ENCODE data around the gene CHID1. TPM values are rescaled to one million over a fixed set of nuclear protein-coding genes. Genes with fewer than 3 reads are reported as not detected.

CHID1 gene
- polyA plus RNA-seq, 3 donors from 2014 or later, result 52.2 to 74.6 (median 67.4) TPM

DNA sequence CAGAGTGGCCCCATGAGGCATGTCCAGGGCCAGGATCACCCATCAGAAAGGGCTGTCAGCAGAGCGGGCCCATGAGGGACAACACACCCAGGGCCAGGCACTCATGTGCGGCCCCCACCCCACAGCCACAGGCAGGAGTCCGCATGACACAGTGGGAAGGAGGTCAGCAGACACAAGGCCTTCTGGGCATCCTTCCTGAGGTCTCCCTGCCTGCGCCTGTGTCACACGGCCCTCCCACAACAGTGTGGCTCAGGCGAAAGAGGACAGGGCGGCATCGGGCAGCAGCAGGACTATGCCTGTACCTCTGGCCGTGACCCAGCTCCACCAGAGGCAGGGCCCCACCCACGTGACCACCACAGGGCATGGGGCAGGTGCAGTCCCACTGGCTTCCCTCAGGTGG is 27.1 kb downstream of the CHID1 start:
- Mint-ChIP-seq H3K4me1 (no peaks in the 10 kb centered on the region), H3K27me3 (ENCODE audit: low read depth in 3 of 3) (peaks cover 0 to 2% (median 0%) of the 10 kb centered on the region in 3 donors), H3K36me3 (peaks cover 9 to 16% (median 9%) of the 10 kb centered on the region in 3 donors), H3K27ac (no peak overlapping the region), H3K9me3 (no peaks in the 10 kb centered on the region), H3K4me3 (no peak overlapping the region)
- DNase-seq, result no peak

DNA sequence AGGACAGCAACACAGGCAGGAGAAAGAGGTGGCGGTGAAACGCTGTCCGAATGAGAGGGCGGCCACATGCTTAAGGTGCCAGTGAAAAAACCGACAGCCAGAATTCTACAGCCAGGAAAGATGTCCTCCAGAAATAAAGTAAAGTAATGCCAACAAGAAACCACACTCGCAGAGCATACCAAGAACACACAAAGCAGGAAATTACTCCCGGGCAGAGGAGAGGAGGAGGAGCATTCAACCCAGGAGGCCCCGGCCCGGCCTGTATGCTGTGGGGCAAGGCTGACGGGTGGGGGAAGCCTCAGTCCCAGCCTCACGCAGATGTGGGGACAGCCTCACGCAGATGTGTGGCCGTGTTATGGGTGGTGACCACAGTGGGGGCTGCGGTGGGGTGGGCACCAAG is 28.0 kb downstream of the CHID1 start:
- H3K27ac Mint-ChIP-seq, result peak overlapping the region in 1 of 6 donors; percentile 40
- H3K27me3 Mint-ChIP-seq (ENCODE audit: low read depth in 3 of 3), result peaks cover 0 to 2% (median 0%) of the 10 kb centered on the region in 3 donors
- H3K36me3 Mint-ChIP-seq, result peaks cover 9 to 16% (median 9%) of the 10 kb centered on the region in 3 donors
- no peaks in the 10 kb centered on the region for H3K9me3 Mint-ChIP-seq
- H3K4me3 Mint-ChIP-seq, result no peak overlapping the region
- no peak for DNase-seq
- H3K4me1 Mint-ChIP-seq, result no peaks in the 10 kb centered on the region

DNA sequence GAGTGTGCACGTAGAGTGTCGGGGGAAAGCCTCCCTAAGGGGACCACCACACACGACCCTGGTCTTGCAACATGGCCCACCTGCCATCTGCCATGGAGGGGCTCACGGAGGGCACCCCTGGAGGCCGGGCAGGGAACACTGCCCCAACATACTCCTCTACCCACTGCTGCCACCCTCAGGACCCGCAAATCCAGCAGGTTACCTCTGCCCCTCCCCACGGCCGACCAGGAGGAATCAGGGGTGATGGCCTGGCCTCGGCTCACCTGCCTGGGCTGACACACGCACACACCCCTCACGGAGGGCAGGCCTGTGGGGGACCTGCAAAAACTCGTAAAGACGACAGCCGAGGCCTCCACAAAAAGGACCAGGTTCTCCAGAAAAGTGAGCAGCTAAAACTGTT is 30.2 kb downstream of the CHID1 start:
- H3K36me3 Mint-ChIP-seq, result peaks cover 9 to 15% (median 9%) of the 10 kb centered on the region in 3 donors
- no peak overlapping the region for H3K27ac Mint-ChIP-seq
- H3K27me3 Mint-ChIP-seq (ENCODE audit: low read depth in 3 of 3), result peaks cover 0 to 2% (median 0%) of the 10 kb centered on the region in 3 donors
- no peaks in the 10 kb centered on the region for H3K9me3 Mint-ChIP-seq
- H3K4me3 Mint-ChIP-seq, result no peak overlapping the region
- H3K4me1 Mint-ChIP-seq, result no peaks in the 10 kb centered on the region
- no peak for DNase-seq

DNA sequence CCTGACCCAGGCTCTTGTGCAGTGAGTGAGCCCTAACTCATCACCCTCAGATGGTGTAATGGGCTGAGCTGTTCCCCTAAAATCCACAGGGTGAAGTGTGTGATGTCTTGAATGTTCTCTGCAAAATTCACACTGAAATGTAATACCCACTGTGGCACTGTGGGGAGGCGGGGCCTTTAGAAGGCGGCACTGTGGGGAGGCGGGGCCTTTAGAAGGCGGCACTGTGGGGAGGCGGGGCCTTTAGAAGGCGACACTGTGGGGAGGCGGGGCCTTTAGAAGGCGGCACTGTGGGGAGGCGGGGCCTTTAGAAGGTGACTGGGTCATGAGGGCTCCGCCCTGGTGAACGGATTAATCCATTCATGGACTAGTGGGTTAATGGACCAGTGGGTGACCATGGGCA is 33.0 kb downstream of the CHID1 start:
- Mint-ChIP-seq H3K27me3 (ENCODE audit: low read depth in 3 of 3) (peaks cover 0 to 2% (median under 1%) of the 10 kb centered on the region in 3 donors), H3K27ac (no peak overlapping the region), H3K36me3 (peaks cover 9 to 19% (median 9%) of the 10 kb centered on the region in 3 donors), H3K4me3 (no peak overlapping the region), H3K4me1 (no peaks in the 10 kb centered on the region), H3K9me3 (no peaks in the 10 kb centered on the region)
- DNase-seq, result no peak

DNA sequence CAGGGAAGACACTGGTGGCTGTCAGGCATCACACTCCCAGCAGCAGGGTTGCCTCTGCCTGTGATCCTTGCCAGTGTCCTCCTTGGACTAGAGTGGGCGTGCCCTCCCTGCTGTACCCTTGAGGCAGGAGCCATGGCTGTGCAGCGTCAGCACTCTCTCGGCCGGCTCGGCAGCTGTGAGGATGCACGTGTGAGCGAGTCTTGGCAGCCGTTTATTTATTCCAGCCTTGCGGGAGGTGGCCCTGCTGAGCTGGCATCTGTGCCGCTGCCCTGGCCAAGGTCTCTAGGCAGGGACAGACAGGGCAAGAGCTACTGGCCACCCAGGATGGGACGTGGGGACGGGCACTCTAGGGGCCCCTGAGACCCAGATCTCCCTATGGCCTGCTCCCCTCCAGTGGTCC is 34.1 kb downstream of the CHID1 start:
- H3K27me3 Mint-ChIP-seq (ENCODE audit: low read depth in 3 of 3), result peaks cover 0 to 2% (median 0%) of the 10 kb centered on the region in 3 donors
- H3K36me3 Mint-ChIP-seq, result peaks cover 4 to 15% (median 5%) of the 10 kb centered on the region in 3 donors
- H3K4me3 Mint-ChIP-seq, result no peak overlapping the region
- DNase-seq, result no peak
- H3K4me1 Mint-ChIP-seq, result no peaks in the 10 kb centered on the region
- H3K27ac Mint-ChIP-seq, result no peak overlapping the region
- no peaks in the 10 kb centered on the region for H3K9me3 Mint-ChIP-seq

DNA sequence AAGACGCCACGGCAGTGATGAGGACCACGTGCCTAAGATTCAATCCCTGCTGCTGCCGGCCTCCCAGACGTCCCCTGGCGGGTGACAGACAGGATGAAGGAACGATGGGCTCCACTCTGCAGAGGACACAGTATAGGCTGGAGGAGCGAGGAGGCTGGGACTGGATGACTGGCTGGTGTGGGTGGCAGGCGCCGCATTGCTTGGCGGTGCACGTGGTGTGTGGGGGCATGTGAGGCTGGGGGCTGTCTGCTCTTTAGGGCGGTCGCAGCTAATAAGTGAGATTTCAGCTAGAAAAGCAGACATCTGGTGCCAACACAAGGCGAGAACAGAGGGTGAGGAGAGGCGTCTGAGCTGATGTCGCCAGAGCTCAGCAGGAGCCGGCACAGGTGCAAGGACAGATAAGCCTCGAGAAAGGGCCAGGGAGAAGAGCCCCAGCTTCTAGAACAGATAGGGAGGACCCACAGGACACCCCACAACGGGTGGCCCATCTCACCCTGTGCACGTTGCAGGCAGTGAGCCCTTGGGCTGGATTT is 34.8 kb downstream of the CHID1 start:
- H3K9me3 Mint-ChIP-seq, result no peaks in the 10 kb centered on the region
- no peak for DNase-seq
- H3K27me3 Mint-ChIP-seq (ENCODE audit: low read depth in 3 of 3), result peaks cover 0 to 2% (median 0%) of the 10 kb centered on the region in 3 donors
- no peaks in the 10 kb centered on the region for H3K4me1 Mint-ChIP-seq
- peaks cover 2 to 14% (median 4%) of the 10 kb centered on the region in 3 donors for H3K36me3 Mint-ChIP-seq
- no peak overlapping the region for H3K4me3 Mint-ChIP-seq
- H3K27ac Mint-ChIP-seq, result no peak overlapping the region

DNA sequence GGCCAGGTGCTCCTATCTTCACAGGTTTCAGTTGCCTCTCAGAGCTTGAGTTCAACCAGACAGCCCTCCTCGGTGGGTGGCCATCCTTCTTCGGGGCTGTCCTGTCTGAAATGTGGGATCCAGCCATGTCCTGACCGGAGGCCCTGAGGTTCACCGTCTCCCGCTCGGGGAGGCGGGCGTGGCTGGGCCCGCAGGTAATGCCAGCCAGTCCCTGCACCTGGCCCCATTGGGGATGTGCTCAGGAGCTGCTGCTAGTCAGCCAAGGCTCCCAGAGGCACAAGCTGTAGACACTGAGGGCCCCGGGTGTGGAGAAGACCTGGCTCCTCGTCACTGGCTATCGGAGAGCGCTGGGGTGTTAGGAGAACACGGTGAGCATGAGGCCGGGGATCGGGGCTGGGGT is 35.4 kb downstream of the CHID1 start:
- Mint-ChIP-seq H3K27ac (no peak overlapping the region), H3K36me3 (peaks cover 0 to 11% (median 4%) of the 10 kb centered on the region in 3 donors), H3K4me3 (no peak overlapping the region), H3K9me3 (no peaks in the 10 kb centered on the region), H3K4me1 (no peaks in the 10 kb centered on the region), H3K27me3 (ENCODE audit: low read depth in 3 of 3) (peaks cover 0 to 2% (median 0%) of the 10 kb centered on the region in 3 donors)
- no peak for DNase-seq

DNA sequence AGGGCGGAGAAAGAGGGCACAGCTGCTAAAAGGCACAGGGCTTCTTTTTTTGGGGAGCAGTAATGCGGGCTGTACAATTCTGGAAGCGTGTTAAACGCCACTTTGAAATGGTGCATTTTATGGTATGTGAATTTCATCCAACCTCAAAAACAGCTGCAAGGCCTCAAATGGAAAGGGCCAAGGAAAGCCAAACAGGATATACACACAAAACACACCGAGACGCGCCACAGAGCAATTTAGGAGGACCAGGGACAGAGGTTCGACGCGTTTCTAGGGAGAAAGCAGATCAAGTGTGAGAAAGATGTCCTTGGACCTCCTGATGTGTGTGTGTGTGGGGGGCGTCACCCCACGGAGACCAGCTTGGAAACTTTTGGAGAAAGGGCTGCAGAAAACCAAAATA is 36.9 kb downstream of the CHID1 start:
- Mint-ChIP-seq H3K4me3 (no peak overlapping the region), H3K36me3 (peaks cover 0 to 7% (median 0%) of the 10 kb centered on the region in 3 donors), H3K27me3 (ENCODE audit: low read depth in 3 of 3) (peaks cover 0 to 2% (median 0%) of the 10 kb centered on the region in 3 donors), H3K9me3 (no peaks in the 10 kb centered on the region), H3K4me1 (no peaks in the 10 kb centered on the region), H3K27ac (peak overlapping the region in 2 of 6 donors; percentile 6 to 37)
- no peak for DNase-seq

DNA sequence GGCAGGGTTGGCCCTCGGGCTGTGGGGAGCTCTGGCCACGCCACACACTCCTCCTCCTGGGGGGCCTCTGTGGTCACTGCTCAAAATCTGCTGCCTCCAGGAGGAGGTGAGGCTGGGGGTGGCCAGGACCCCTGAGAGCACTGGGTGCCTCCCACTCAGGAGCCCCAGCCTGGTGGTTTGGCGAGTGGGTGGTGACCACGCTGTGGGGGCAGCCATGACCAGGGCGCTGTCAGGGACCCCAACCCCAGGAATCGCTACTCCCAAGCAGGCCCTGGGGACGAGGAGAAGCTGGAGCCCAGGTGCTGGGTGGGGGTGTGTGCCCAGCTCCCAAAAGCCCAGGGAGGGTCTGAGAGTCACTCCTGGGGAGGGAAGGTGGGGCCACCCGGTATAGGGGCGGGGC is 37.8 kb downstream of the CHID1 start:
- Mint-ChIP-seq H3K4me3 (no peak overlapping the region), H3K9me3 (no peaks in the 10 kb centered on the region), H3K36me3 (peaks cover 0 to 7% (median 0%) of the 10 kb centered on the region in 3 donors), H3K4me1 (no peaks in the 10 kb centered on the region), H3K27ac (no peak overlapping the region), H3K27me3 (ENCODE audit: low read depth in 3 of 3) (peaks cover 0 to 2% (median 0%) of the 10 kb centered on the region in 3 donors)
- no peak for DNase-seq

DNA sequence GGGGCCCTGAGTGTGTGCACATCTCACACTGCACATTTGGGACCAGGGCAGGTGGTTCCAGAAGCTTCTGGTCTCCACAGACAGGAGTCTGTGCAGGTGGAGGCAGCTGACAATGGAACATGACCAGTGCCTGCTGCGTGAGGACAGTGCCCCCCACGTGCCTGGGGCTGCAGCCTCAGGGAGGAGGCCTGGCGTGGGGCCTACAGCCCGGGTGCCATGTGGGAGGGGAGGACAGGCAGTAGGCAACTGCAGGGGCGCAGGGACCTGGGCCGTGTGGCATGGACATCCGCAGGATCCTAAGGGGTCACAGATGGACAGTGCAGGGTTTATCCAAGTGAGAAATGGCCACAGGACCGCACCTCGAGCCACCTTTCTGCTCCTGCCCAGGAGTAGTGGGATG is 39.1 kb downstream of the CHID1 start:
- peaks cover 0 to 7% (median 0%) of the 10 kb centered on the region in 3 donors for H3K36me3 Mint-ChIP-seq
- H3K4me1 Mint-ChIP-seq, result no peaks in the 10 kb centered on the region
- H3K27me3 Mint-ChIP-seq (ENCODE audit: low read depth in 3 of 3), result peaks cover 0 to 2% (median 0%) of the 10 kb centered on the region in 3 donors
- H3K4me3 Mint-ChIP-seq, result no peak overlapping the region
- no peak overlapping the region for H3K27ac Mint-ChIP-seq
- H3K9me3 Mint-ChIP-seq, result no peaks in the 10 kb centered on the region
- no peak for DNase-seq

DNA sequence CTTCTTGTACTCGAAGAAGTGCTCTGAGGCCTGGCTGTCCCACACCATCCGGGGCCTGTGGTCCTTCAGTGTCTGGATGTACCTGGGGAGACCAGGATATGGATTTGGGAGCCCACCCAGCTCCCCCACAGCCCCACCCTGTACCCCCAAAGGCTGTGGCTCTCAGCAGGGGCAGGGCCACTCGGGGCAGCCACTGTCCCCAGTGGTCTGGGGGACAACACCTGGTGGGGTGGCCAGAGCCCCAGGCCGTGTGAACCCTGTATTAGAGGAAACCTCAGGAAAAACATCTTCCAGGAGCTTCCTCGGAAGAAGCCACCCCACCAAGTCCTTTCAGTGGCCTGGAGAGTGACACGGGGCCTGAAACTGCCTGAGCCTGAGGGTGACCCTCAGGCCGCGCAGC is 40.2 kb downstream of the CHID1 start:
- H3K27me3 Mint-ChIP-seq (ENCODE audit: low read depth in 3 of 3), result peaks cover 0 to 2% (median 0%) of the 10 kb centered on the region in 3 donors

DNA sequence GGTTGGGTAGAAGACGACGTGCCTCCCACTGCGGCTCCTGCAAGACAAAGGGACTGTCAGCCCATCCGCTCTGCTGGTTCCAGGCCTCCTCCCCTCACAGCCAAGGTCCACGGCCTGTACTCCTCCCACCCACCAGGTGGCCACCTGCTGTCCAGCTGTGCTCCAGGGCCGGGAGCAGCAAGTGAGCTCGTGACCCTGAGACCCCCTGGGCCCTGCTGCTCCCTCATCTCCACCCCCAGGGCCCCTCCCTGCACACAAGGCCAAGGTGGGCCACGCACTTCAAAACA is 40.5 kb downstream of the CHID1 start:
- Mint-ChIP-seq H3K36me3 (peaks cover 0 to 4% (median 0%) of the 10 kb centered on the region in 3 donors), H3K27ac (no peak overlapping the region), H3K4me1 (no peaks in the 10 kb centered on the region), H3K27me3 (ENCODE audit: low read depth in 3 of 3) (peaks cover 0 to 2% (median 0%) of the 10 kb centered on the region in 3 donors), H3K4me3 (no peak overlapping the region), H3K9me3 (no peaks in the 10 kb centered on the region)
- no peak for DNase-seq

More for the DNA sequence above, 40.2 kb downstream of the CHID1 start:
- DNase-seq, result no peak
- H3K9me3 Mint-ChIP-seq, result no peaks in the 10 kb centered on the region
- no peak overlapping the region for H3K4me3 Mint-ChIP-seq
- no peak overlapping the region for H3K27ac Mint-ChIP-seq
- H3K36me3 Mint-ChIP-seq, result peaks cover 0 to 4% (median 0%) of the 10 kb centered on the region in 3 donors
- no peaks in the 10 kb centered on the region for H3K4me1 Mint-ChIP-seq

DNA sequence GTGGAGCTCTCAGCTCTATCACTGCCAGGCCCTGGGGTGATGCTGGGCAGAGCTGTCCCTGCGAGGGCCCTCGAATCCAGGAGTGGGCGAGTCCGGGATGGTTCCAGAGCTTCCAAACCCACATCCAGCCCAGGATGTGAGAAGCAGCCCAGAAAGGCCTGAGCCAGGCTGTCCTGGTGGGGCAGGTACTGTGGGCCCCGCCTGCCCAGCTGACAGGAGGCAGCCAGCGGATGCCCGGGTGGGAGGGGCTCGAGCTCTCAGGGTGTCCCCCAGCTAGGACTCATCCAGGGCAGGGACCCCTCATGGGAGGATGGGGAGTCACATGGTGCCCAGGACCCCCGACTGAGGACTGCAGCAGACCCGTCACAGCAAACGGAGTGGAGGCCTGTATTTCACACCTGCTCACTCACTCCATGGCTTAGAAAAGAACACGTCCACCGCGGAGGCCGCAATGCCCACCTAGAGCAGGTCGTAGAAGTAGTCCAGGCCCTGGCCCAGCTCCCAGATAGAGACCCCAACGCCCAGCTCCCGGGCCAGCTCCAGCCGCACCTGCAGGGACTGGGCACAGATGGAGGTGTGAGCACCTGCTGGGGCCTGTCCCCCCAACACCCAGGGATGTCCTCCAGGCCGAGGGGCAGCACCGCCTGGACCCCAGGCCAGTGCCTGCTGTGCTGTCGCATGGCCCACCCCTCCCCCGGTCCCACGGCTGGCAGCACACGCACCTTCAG is 41.0 kb downstream of the CHID1 start:
- peaks cover 0 to under 1% (median 0%) of the 10 kb centered on the region in 3 donors for H3K27me3 Mint-ChIP-seq (ENCODE audit: low read depth in 3 of 3)
- H3K9me3 Mint-ChIP-seq, result no peaks in the 10 kb centered on the region
- no peak for DNase-seq
- no peak overlapping the region for H3K4me3 Mint-ChIP-seq
- no peak overlapping the region for H3K27ac Mint-ChIP-seq
- peaks cover 0 to 4% (median 0%) of the 10 kb centered on the region in 3 donors for H3K36me3 Mint-ChIP-seq
- H3K4me1 Mint-ChIP-seq, result no peaks in the 10 kb centered on the region

DNA sequence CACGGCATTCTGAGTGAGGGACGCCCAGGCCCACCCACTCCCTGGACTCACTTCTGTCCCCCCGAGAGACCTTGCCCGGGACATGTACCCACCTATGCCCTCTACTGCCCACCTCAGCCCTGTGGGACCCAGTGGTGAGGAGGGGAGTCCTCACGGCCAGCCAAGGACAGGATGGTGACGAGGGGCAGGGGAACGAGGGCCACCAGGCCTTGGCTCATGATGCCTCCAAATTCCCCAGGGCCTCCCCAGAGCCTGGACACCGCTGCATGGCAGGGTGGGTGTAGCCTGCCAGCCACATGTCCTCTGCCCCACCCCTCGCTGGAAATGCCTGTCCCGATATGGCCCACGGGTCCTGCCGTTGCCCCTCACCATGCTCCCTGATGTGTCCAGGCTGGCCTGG is 41.8 kb downstream of the CHID1 start:
- H3K27ac Mint-ChIP-seq, result no peak overlapping the region
- H3K4me1 Mint-ChIP-seq, result no peaks in the 10 kb centered on the region
- no peaks in the 10 kb centered on the region for H3K27me3 Mint-ChIP-seq (ENCODE audit: low read depth in 3 of 3)
- H3K36me3 Mint-ChIP-seq, result peaks cover 0 to 3% (median 0%) of the 10 kb centered on the region in 3 donors
- no peak for DNase-seq
- no peaks in the 10 kb centered on the region for H3K9me3 Mint-ChIP-seq
- H3K4me3 Mint-ChIP-seq, result no peak overlapping the region

DNA sequence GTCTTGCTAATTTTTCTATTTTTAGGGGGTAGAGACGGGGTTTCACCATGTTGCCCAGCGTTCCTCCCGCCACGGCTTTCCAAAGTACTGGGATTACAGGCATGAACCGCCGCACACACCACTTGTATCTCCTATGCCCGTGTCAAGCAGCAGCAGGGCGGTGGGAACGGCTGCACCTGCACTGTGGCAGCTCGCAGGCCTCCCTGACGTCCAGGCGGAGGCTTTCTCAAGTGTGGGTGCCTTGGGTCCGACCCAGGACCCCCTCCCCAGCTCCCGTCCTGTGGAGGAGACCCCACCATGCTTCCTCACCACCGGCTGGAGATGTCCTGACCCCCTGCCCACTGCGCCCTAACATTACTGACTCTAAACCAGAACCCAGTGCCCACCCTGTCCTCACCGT is 42.2 kb downstream of the CHID1 start:
- H3K4me3 Mint-ChIP-seq, result no peak overlapping the region
- no peaks in the 10 kb centered on the region for H3K4me1 Mint-ChIP-seq
- H3K27ac Mint-ChIP-seq, result no peak overlapping the region
- no peaks in the 10 kb centered on the region for H3K27me3 Mint-ChIP-seq (ENCODE audit: low read depth in 3 of 3)
- no peak for DNase-seq
- no peaks in the 10 kb centered on the region for H3K9me3 Mint-ChIP-seq
- no peaks in the 10 kb centered on the region for H3K36me3 Mint-ChIP-seq

All from immature natural killer cell (primary cell).